ENCODE data around the gene CTNNA3.

DNA sequence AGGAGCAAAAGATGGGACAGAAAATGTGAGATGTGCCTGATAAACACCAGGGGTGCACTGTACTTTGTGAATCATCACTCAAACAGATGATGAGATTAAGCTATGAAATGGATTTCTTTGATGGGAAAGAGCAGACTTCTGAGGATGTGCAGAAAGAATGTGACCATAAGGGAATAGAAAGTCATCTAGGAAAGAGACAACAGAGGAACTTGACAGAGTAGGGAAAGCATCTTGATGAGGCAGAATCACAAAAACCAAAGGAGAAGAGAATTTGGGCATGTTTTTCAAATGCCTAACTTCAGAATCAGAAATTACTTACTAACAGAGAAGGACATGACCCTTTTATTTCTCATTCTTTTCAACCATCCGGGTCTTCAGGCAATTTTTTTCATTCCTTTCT lies 852.6 kb downstream of the CTNNA3 start:
- TF ChIP-seq POLR2AphosphoS5 (IDR thresholded peaks at IDR 0.05) (no peak), POLR2A (IDR thresholded peaks at IDR 0.05) (no peak)

All from spleen (tissue), 3 donors.